Keratinocyte (primary cell): ENCODE measurements around the gene ABCA10.

Experiments
- CTCF ChIP-seq, 3 experiments: IDR thresholded peaks in 1 of 3; conservative IDR thresholded peaks in 1 of 3; optimal IDR thresholded peaks in 1 of 3; 2 replicates in 2 of 3; 3 replicates in 1 of 3; pipeline versions ENCODE3 to v1.5.1; 2011; ENCODE audit warnings: low read length in 3 of 3, mild to moderate bottlenecking in 3 of 3, moderate library complexity in 2 of 3, control low read depth in 1 of 3, inconsistent platforms in 1 of 3; ENCODE audit not compliant: insufficient read depth in 2 of 3; ENCODE audit errors: extremely low read depth in 1 of 3
- EZH2 ChIP-seq: IDR thresholded peaks from one replicate; pipeline ENCODE4 v1.6.1; 2012; ENCODE audit warnings: inconsistent platforms, mild to moderate bottlenecking, low read length, moderate library complexity

GRCh38 chr17:69154267-69154666 is 74.4 kb downstream of the ABCA10 start:
- TF ChIP-seq CTCF (optimal IDR thresholded peaks at IDR 0.05 in 1 of 3, IDR thresholded peaks at IDR 0.05 in 1 of 3, conservative IDR thresholded peaks at IDR 0.05 in 1 of 3; ENCODE audit: extremely low read depth in 1 of 3, insufficient read depth in 2 of 3, low read length in 3 of 3) (no peak), EZH2 (no peak)
